K562 (cell line): ENCODE results near the gene CASTOR1. TPM values are rescaled to one million over a fixed set of nuclear protein-coding genes. Genes with fewer than 3 reads are reported as not detected.

ENCODE experiments used
- ATAC-seq: fragments of 200-7000 bp; cut with Tn5 transposase; 3 replicates; pipeline ENCODE4 v1.9.1; 2020; ENCODE audit warnings: moderate library complexity
- BruUV-seq: library from RNA; stranded (reverse); fragments of 400-500 nt; replicated peaks from 2 replicates; lab custom pipeline; 2021; lab: Mats Ljungman, UMichigan
- CTCF ChIA-PET: fragments of 300-600 bp; formaldehyde crosslinking; extraction: SDS; loops from one replicate; lab custom pipeline; 2021; ENCODE audit warnings: low intra/inter-chr PET ratio; lab: Yijun Ruan, JAX
- POLR2A ChIA-PET: fragments of 300-600, 350-650 bp; sonication (Branson Sonifier 250); formaldehyde crosslinking; extraction: SDS; loops from one replicate; lab custom pipeline; 2021; ENCODE audit warnings: antibody characterized with exemption, inconsistent platforms; lab: Yijun Ruan, JAX
- DNase-seq, 4 experiments: peaks; one replicate each; pipeline versions ENCODE4 v3.0.0 to v3.0.0-alpha.2; 2011 to 2018; ENCODE audit warnings: low spot score in 3 of 4, mixed read lengths in 3 of 4; ENCODE audit errors: extremely low read depth in 1 of 4
- FAIRE-seq: peaks from 2 replicates; lab custom pipeline; 2011; peaks lifted over from hg19 to GRCh38; lab: Jason Lieb, UNC
- H2AFZ ChIP-seq: 2 replicates; pipeline ENCODE4 v1.6.0; 2011; ENCODE audit warnings: low read depth, low read length, control low read depth, inconsistent platforms
- H3K27ac ChIP-seq: fragments of 200-600 bp; 3 replicates; pipeline ENCODE4 v1.8.0; 2011; ENCODE audit warnings: low read depth, mild to moderate bottlenecking, control low read depth, inconsistent platforms, low read length, moderate library complexity, mixed read lengths; ENCODE audit errors: extremely low read depth
- H3K27me3 ChIP-seq, 2 experiments: fragments of 300-600 bp in 1 of 2; 2 replicates in 1 of 2; 3 replicates in 1 of 2; pipeline versions ENCODE4 v1.6.0 to v1.8.0; 2011; ENCODE audit warnings: inconsistent platforms in 2 of 2, low read length in 2 of 2, mild to moderate bottlenecking in 1 of 2, mixed read lengths in 1 of 2, moderate library complexity in 1 of 2; ENCODE audit not compliant: control insufficient read depth in 2 of 2, insufficient read depth in 2 of 2
- H3K36me3 ChIP-seq: fragments of 300-600 bp; 3 replicates; pipeline ENCODE4 v1.8.0; 2011; ENCODE audit warnings: mild to moderate bottlenecking, low read length, inconsistent platforms; ENCODE audit not compliant: control insufficient read depth, insufficient read depth
- H3K4me1 ChIP-seq, 2 experiments: fragments of 200-600 bp in 1 of 2; replicated peaks in 1 of 2; 2 replicates in 1 of 2; 3 replicates in 1 of 2; pipeline versions ENCODE4 v1.5.1 to v1.8.0; 2011; ENCODE audit warnings: inconsistent platforms in 2 of 2, low read length in 2 of 2, mild to moderate bottlenecking in 1 of 2, mixed read lengths in 1 of 2, moderate library complexity in 1 of 2; ENCODE audit not compliant: control insufficient read depth in 2 of 2, insufficient read depth in 2 of 2
- H3K4me2 ChIP-seq: 2 replicates; pipeline ENCODE4 v1.6.1; 2011; ENCODE audit warnings: low read length, control low read depth, inconsistent platforms, mixed read lengths; ENCODE audit not compliant: insufficient read depth
- H3K4me3 ChIP-seq: fragments of 200-600 bp; sonication (generic), shearing (Covaris generic); 2 replicates; pipeline ENCODE4 v1.5.1; 2016; ENCODE audit warnings: control low read depth, inconsistent platforms
- H3K79me2 ChIP-seq: fragments of 200-600 bp; 3 replicates; pipeline ENCODE4 v1.8.0; 2011; ENCODE audit warnings: low read length, inconsistent platforms; ENCODE audit not compliant: control insufficient read depth, insufficient read depth
- H3K9ac ChIP-seq, 2 experiments: 2 replicates each; pipeline versions ENCODE4 v1.6.0 to v1.6.1; 2011; ENCODE audit warnings: low read depth in 2 of 2, low read length in 2 of 2, control low read depth in 1 of 2, inconsistent platforms in 1 of 2, mild to moderate bottlenecking in 1 of 2, mixed read lengths in 1 of 2; ENCODE audit not compliant: insufficient read depth in 1 of 2
- H3K9me1 ChIP-seq: one replicate; pipeline ENCODE4 v1.6.0; 2011; ENCODE audit warnings: inconsistent platforms, mild to moderate bottlenecking, low read length, moderate library complexity; ENCODE audit not compliant: control insufficient read depth, insufficient read depth
- H3K9me3 ChIP-seq: replicated peaks from 2 replicates; pipeline ENCODE4 v1.5.1; 2011; ENCODE audit warnings: low read depth, low read length, inconsistent platforms; ENCODE audit not compliant: control insufficient read depth, insufficient read depth
- H4K20me1 ChIP-seq: replicated peaks from 2 replicates; pipeline ENCODE4 v1.6.1; 2011; ENCODE audit warnings: low read length, inconsistent platforms, mixed read lengths; ENCODE audit not compliant: control insufficient read depth, insufficient read depth
- DIDO1 ChIP-seq: fragments of 450-650 bp; IDR thresholded peaks from 2 replicates; pipeline ENCODE4 v1.6.1; 2016; ENCODE audit warnings: low read depth, missing biosample characterization, missing genetic modification characterization
- PYGO2 ChIP-seq: fragments of 450-650 bp; IDR thresholded peaks from 2 replicates; pipeline ENCODE4 v1.6.1; 2016; ENCODE audit warnings: mild to moderate bottlenecking, missing genetic modification characterization, moderate library complexity, missing compliant biosample characterization
- STAT6 ChIP-seq: sonication (generic); formaldehyde crosslinking; IDR thresholded peaks from 2 replicates; pipeline ENCODE4 v1.8.1; 2023; ENCODE audit warnings: mild to moderate bottlenecking, missing genetic modification reagents
- THAP12 ChIP-seq: fragments of 250-450 bp; sonication (Bioruptor Pico); IDR thresholded peaks from 2 replicates; pipeline ENCODE4 v1.9.0; 2021; ENCODE audit warnings: mild to moderate bottlenecking, inconsistent platforms
- ZBTB5 ChIP-seq: fragments of 450-650 bp; IDR thresholded peaks from 2 replicates; pipeline ENCODE4 v1.6.1; 2017; ENCODE audit warnings: antibody characterized with exemption
- ZNF583 ChIP-seq: fragments of 250-450 bp; sonication (Bioruptor Pico); IDR thresholded peaks from 2 replicates; pipeline ENCODE4 v1.4.0; 2020
- ZNF586 ChIP-seq: fragments of 450-650 bp; formaldehyde crosslinking; conservative IDR thresholded peaks from 2 replicates; pipeline ENCODE4 v1.4.0; 2020; ENCODE audit warnings: mild to moderate bottlenecking, moderate library complexity
- ZNF592 ChIP-seq: fragments of 450-650 bp; IDR thresholded peaks from 2 replicates; pipeline ENCODE4 v1.6.1; 2017; ENCODE audit warnings: antibody characterized with exemption, mild to moderate bottlenecking
- ZNF699 ChIP-seq: fragments of 250-450 bp; sonication (Bioruptor Pico); IDR thresholded peaks from 2 replicates; pipeline ENCODE4 v1.8.0; 2021; ENCODE audit warnings: mild to moderate bottlenecking, moderate library complexity; ENCODE audit not compliant: insufficient replicate concordance
- WGBS: fragments of 100-300 bp; shearing (Covaris generic); methylation state at CpG from one replicate; pipeline ENCODE4 v1.1.6; 2016; ENCODE audit warnings: low coverage, mixed read lengths; ENCODE audit not compliant: insufficient coverage; ENCODE audit errors: missing lambda C conversion rate; 5-methylcytosine and 5-hydroxymethylcytosine counted together
- in situ Hi-C: fragments of 300-500 bp; cut with MboI; formaldehyde crosslinking; loops from 4 replicates; pipeline ENCODE4 v1.15.0; 2018; ENCODE audit warnings: inconsistent platforms, mixed read lengths
- intact Hi-C: fragments of 100-400 bp; cut with micrococcal nuclease; formaldehyde crosslinking; loops from 2 replicates; pipeline ENCODE4 v1.14.2; 2022
- polyA plus RNA-seq, 8 experiments: library from polyadenylated mRNA; depleted of rRNA in 4 of 8; stranded (reverse) in 5 of 8; unstranded in 3 of 8; fragments of >200 nt; fragmentation: Nextera tagmentation in 2 of 8; fragmentation: Illumina TruSeq in 1 of 8; extraction: Ambion mirVana in 2 of 8; extraction: Trizol in 1 of 8; gene quantifications; 2 replicates each; pipeline versions ENCODE4 v1.2.1 to v1.2.3, GENCODE V29; 2011 to 2014; ENCODE audit warnings: inconsistent platforms in 1 of 8, missing spikeins in 1 of 8
- total RNA-seq, 7 experiments: library from RNA; depleted of rRNA in 6 of 7; stranded (reverse); fragments of >200 nt in 6 of 7; fragmentation: Illumina TruSeq in 2 of 7; extraction: Trizol in 2 of 7; gene quantifications; 2 replicates each; pipeline versions ENCODE4 v1.2.1 to v1.2.3, GENCODE V29; 2011 to 2021; ENCODE audit warnings: low replicate concordance in 1 of 7

The CASTOR1 gene
- total and polyA plus RNA-seq, 9 of the 15 experiments (the other 6 are each of a cell fraction or from before 2014, with no cell fraction given): 0.35 to 2.6 (median 1.1) TPM

GRCh38 chr22:30265823-30266444 lies 23.4 kb downstream of the CASTOR1 start:
- no peak for FAIRE-seq
- Histone ChIP-seq H3K27me3 (no peaks in the 10 kb centered on the region), H3K4me2 (no peak overlapping the region), H3K79me2 (no peaks in the 10 kb centered on the region), H4K20me1 (no peaks in the 10 kb centered on the region; the same call in 1 of the 2 replicates), H3K4me1 (peaks cover 2 to 50% of the 10 kb centered on the region in 2 experiments; a peak in 4 of 5 replicates), H2AFZ (peak overlapping the region; percentile 51; the same call in 1 of the 2 replicates), H3K4me3 (no peak overlapping the region), H3K27ac (no peak overlapping the region), H3K9me1 (no peaks in the 10 kb centered on the region), H3K9me3 (no peaks in the 10 kb centered on the region), H3K36me3 (no peaks in the 10 kb centered on the region), H3K9ac (0 out of 4 replicates have a peak overlapping the region, but pooled peaks of 1 of the 2 experiments have one; percentile 1)
- WGBS: 53% methylated on average over 13 of the region's 24 CpGs
- CTCF ChIA-PET: no interaction called here
- peak; percentile 49 to 74 (median 61) for DNase-seq
- ATAC-seq: peak; percentile 66
- POLR2A ChIA-PET: interaction anchor here (0.6 kb wide), 1 partner anchor 74 kb away, joined by 3 read pairs; no protein-coding TSS in a partner anchor
- no TSS peak for BruUV-seq
- intact Hi-C loops (no loop called here), in situ Hi-C loops (loop anchor here (5.0 kb wide), 1 partner anchor 126 kb away; no protein-coding TSS in a partner anchor)
- TF ChIP-seq ZNF592: no peak
- no peak for TF ChIP-seq PYGO2 (tag)
- no peak for TF ChIP-seq ZBTB5
- no peak for TF ChIP-seq DIDO1 (tag)
- no peak for TF ChIP-seq ZNF699 (CRISPR knock-in tag)
- TF ChIP-seq STAT6 (CRISPR knock-in tag): no peak
- TF ChIP-seq ZNF586: no peak
- TF ChIP-seq THAP12 (CRISPR knock-in tag): no peak
- no peak for TF ChIP-seq ZNF583 (CRISPR knock-in tag)
